Neural progenitor cell (in vitro differentiated cells): ENCODE measurements around the gene MACROD2. TPM values are rescaled to one million over a fixed set of nuclear protein-coding genes. Genes with fewer than 3 reads are reported as not detected.

Experiments used
- DNase-seq: peaks from one replicate; pipeline ENCODE4 v3.0.0-alpha.2; 2016; ENCODE audit warnings: low spot score
- H2AFZ ChIP-seq: fragments of 200-600 bp; sonication (generic); replicated peaks from 2 replicates; pipeline ENCODE4 v1.6.1; 2016; ENCODE audit warnings: antibody characterized with exemption
- H3F3A ChIP-seq: fragments of 200-600 bp; sonication (generic); 2 replicates; pipeline ENCODE4 v1.6.1; 2016; ENCODE audit warnings: antibody characterized with exemption, low read depth
- H3K27ac ChIP-seq: fragments of 200-600 bp; sonication (generic); 2 replicates; pipeline ENCODE4 v1.5.1; 2016; ENCODE audit warnings: mild to moderate bottlenecking
- H3K27me3 ChIP-seq: fragments of 200-600 bp; sonication (generic); 2 replicates; pipeline ENCODE4 v1.6.1; 2016; ENCODE audit warnings: mild to moderate bottlenecking, moderate library complexity
- H3K36me3 ChIP-seq: fragments of 200-600 bp; sonication (generic); 2 replicates; pipeline ENCODE4 v1.5.1; 2016
- H3K4me1 ChIP-seq: fragments of 200-600 bp; sonication (generic); 2 replicates; pipeline ENCODE4 v1.6.1; 2016; ENCODE audit warnings: mixed run types
- H3K4me2 ChIP-seq: fragments of 200-600 bp; sonication (generic); 2 replicates; pipeline ENCODE4 v1.6.1; 2016
- H3K4me3 ChIP-seq: fragments of 200-600 bp; sonication (generic); 2 replicates; pipeline ENCODE4 v1.5.1; 2016
- H3K79me2 ChIP-seq: fragments of 200-600 bp; sonication (generic); 2 replicates; pipeline ENCODE4 v1.6.1; 2016; ENCODE audit warnings: low read depth
- H3K9ac ChIP-seq: fragments of 200-600 bp; sonication (generic); 2 replicates; pipeline ENCODE4 v1.6.1; 2016
- H3K9me3 ChIP-seq: fragments of 200-600 bp; sonication (generic); 2 replicates; pipeline ENCODE4 v1.5.1; 2016; ENCODE audit warnings: low read depth
- H4K20me1 ChIP-seq: fragments of 200-600 bp; sonication (generic); 2 replicates; pipeline ENCODE4 v1.6.1; 2016; ENCODE audit warnings: low read depth
- H3K27ac Mint-ChIP-seq: 3 replicates; pipeline ENCODE4 v1.8.0; 2021; ENCODE audit warnings: mixed read lengths
- H3K27me3 Mint-ChIP-seq: 2 replicates; pipeline ENCODE4 v1.8.0; 2022; ENCODE audit warnings: low read depth, mild to moderate bottlenecking, inconsistent platforms, moderate library complexity, mixed read lengths; ENCODE audit not compliant: insufficient read depth
- H3K36me3 Mint-ChIP-seq: 3 replicates; pipeline ENCODE4 v1.8.0; 2021; ENCODE audit warnings: mixed read lengths
- H3K4me1 Mint-ChIP-seq: 3 replicates; pipeline ENCODE4 v1.8.0; 2021; ENCODE audit warnings: mixed read lengths
- H3K4me3 Mint-ChIP-seq: 3 replicates; pipeline ENCODE4 v1.8.0; 2021; ENCODE audit warnings: mild to moderate bottlenecking, moderate library complexity, mixed read lengths
- H3K9me3 Mint-ChIP-seq: 3 replicates; pipeline ENCODE4 v1.8.0; 2020; ENCODE audit warnings: mixed read lengths
- EZH2 ChIP-seq: fragments of 200-600 bp; sonication (generic); IDR thresholded peaks from 2 replicates; pipeline ENCODE4 v1.6.1; 2017; ENCODE audit warnings: antibody characterized with exemption, mild to moderate bottlenecking, moderate library complexity
- EZH2phosphoT487 ChIP-seq: fragments of 200-600 bp; sonication (generic); IDR thresholded peaks from 2 replicates; pipeline ENCODE4 v1.6.1; 2017; ENCODE audit warnings: antibody characterized with exemption
- total RNA-seq: library from RNA; depleted of rRNA; stranded (reverse); fragments of >200 nt; gene quantifications from 2 replicates; pipeline ENCODE4 v1.2.3, GENCODE V29; 2015; ENCODE audit warnings: low replicate concordance
- TF ChIP-seq, protein P1 (sequence below): fragments of 200-600 bp; sonication (generic); IDR thresholded peaks from 2 replicates; pipeline ENCODE4 v1.5.1; 2017; ENCODE audit warnings: antibody characterized with exemption, mild to moderate bottlenecking

Gene MACROD2
- total RNA-seq, 1 donor from 2014 or later = 11.9 TPM

DNA sequence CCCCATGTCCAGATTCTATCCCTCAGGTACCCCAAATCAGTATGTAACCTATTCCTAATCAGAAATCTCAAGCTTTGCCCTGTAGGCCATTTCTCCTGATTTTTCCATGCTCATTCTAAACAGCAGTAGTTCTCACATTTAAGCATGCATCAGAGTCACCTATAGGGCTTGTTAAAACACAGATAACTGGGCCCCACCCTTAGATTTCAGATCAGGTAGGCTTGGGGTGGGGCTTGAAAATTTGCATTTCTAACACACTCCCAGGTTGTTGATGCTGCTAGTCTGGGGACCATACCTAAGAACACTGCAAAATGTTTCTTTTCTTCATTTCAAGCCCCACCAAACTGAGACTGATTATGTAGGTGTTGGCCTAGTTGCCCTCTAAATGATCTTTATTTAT, 963.3 kb downstream of the MACROD2 start:
- Histone ChIP-seq H3F3A (peaks cover 15% of the 10 kb centered on the region), H3K79me2 (no peaks in the 10 kb centered on the region), H3K36me3 (no peaks in the 10 kb centered on the region), H3K27ac (no peak overlapping the region), H3K4me3 (no peak overlapping the region), H3K4me2 (no peak overlapping the region), H3K27me3 (no peaks in the 10 kb centered on the region), H4K20me1 (no peaks in the 10 kb centered on the region), H2AFZ (no peak overlapping the region), H3K4me1 (peaks cover 29% of the 10 kb centered on the region), H3K9ac (no peak overlapping the region), H3K9me3 (no peaks in the 10 kb centered on the region)
- Mint-ChIP-seq H3K27ac (no peak overlapping the region), H3K9me3 (peaks cover 2% of the 10 kb centered on the region), H3K27me3 (peaks cover 13% of the 10 kb centered on the region), H3K4me1 (peaks cover 23% of the 10 kb centered on the region), H3K36me3 (no peaks in the 10 kb centered on the region), H3K4me3 (no peak overlapping the region)
- TF ChIP-seq, protein P1, sequence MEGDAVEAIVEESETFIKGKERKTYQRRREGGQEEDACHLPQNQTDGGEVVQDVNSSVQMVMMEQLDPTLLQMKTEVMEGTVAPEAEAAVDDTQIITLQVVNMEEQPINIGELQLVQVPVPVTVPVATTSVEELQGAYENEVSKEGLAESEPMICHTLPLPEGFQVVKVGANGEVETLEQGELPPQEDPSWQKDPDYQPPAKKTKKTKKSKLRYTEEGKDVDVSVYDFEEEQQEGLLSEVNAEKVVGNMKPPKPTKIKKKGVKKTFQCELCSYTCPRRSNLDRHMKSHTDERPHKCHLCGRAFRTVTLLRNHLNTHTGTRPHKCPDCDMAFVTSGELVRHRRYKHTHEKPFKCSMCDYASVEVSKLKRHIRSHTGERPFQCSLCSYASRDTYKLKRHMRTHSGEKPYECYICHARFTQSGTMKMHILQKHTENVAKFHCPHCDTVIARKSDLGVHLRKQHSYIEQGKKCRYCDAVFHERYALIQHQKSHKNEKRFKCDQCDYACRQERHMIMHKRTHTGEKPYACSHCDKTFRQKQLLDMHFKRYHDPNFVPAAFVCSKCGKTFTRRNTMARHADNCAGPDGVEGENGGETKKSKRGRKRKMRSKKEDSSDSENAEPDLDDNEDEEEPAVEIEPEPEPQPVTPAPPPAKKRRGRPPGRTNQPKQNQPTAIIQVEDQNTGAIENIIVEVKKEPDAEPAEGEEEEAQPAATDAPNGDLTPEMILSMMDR = no peak
- TF ChIP-seq EZH2phosphoT487 (no peak), EZH2 (no peak)
- DNase-seq = no peak

DNA sequence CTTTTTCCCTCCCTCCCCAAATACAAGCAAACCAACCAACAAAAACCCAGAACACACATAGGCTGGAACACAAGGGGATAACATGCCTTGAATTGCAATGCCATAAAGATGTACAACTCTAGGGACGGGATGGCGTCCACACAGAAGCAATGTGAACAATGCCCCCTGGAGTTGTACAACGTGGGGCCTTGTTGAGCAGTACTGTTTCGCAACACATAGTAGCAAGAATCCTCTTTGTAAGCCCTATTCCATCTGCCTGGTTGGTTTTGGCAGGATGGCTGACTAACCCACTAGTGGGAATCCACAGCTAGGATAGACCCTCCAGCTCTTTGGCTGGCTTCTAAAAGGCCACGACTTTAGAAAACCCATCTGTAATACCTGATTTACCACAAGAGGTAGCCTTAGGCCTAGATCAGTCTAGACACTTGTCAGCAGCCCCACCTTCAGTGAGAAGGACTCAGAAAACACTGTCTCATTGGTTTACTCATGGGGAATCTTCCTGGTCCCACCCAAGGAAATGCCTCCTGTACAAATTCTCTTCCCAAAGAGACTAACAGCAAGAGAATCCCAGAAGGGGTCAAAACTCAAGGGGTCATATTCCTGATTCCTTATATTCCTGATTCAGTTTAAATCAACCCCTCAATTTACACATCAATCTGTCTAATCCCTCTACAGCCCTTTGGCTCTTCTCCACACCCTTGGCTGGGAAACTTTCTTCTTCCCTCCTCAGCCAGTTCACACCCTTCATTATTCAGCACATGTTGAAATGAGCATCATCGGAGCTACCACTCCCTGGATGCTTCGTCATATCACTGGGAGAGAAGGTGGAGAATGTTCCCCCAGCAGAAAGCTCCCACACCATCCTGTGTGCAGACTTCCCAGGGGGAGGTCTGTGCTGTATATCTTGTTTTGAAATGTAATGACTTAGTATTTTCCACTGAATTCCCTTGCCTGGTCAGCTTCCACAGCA, 964.5 kb downstream of the MACROD2 start:
- no peak for DNase-seq
- Histone ChIP-seq H2AFZ (no peak overlapping the region), H3K27me3 (no peaks in the 10 kb centered on the region), H3K4me2 (no peak overlapping the region), H3K4me3 (no peak overlapping the region), H3K79me2 (no peaks in the 10 kb centered on the region), H3F3A (peaks cover 8% of the 10 kb centered on the region), H4K20me1 (no peaks in the 10 kb centered on the region), H3K36me3 (no peaks in the 10 kb centered on the region), H3K4me1 (peaks cover 30% of the 10 kb centered on the region), H3K27ac (no peak overlapping the region), H3K9me3 (no peaks in the 10 kb centered on the region), H3K9ac (no peak overlapping the region)
- TF ChIP-seq EZH2 (no peak), EZH2phosphoT487 (no peak)
- TF ChIP-seq, protein P1 = no peak
- peaks cover 24% of the 10 kb centered on the region for H3K4me1 Mint-ChIP-seq
- H3K4me3 Mint-ChIP-seq = no peak overlapping the region
- peaks cover 2% of the 10 kb centered on the region for H3K9me3 Mint-ChIP-seq
- no peak overlapping the region for H3K27ac Mint-ChIP-seq
- no peaks in the 10 kb centered on the region for H3K36me3 Mint-ChIP-seq
- peaks cover 13% of the 10 kb centered on the region for H3K27me3 Mint-ChIP-seq

DNA sequence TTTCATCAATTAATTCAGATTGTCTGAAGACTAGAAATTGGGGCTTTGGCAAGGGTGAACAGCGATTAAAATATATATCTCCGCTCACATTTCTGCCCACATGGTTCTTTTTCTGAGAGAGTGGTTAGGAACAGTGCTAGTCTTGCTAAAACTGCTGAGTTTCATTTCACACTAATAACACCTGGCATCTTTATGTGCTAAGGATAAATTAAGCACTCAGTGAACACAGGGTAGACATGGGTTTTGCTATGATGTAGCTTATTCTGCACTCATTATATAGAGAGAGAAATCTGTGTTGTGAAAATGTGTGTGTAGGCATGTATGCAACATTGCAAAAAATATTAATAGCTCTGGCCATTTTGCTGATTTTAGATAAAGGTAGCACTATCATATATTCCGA, 965.5 kb downstream of the MACROD2 start:
- H3K36me3 Mint-ChIP-seq = no peaks in the 10 kb centered on the region
- H2AFZ ChIP-seq = no peak overlapping the region
- H3K79me2 ChIP-seq = no peaks in the 10 kb centered on the region
- H3K4me3 ChIP-seq = no peak overlapping the region
- no peak overlapping the region for H3K9ac ChIP-seq
- H3K4me1 ChIP-seq = peaks cover 24% of the 10 kb centered on the region
- H3K27me3 Mint-ChIP-seq = peaks cover 11% of the 10 kb centered on the region
- no peaks in the 10 kb centered on the region for H3K36me3 ChIP-seq
- no peaks in the 10 kb centered on the region for H4K20me1 ChIP-seq
- no peak overlapping the region for H3K27ac ChIP-seq
- no peaks in the 10 kb centered on the region for H3K27me3 ChIP-seq
- H3K9me3 Mint-ChIP-seq = peaks cover 2% of the 10 kb centered on the region
- peaks cover 1% of the 10 kb centered on the region for H3F3A ChIP-seq
- no peaks in the 10 kb centered on the region for H3K9me3 ChIP-seq
- no peak overlapping the region for H3K4me2 ChIP-seq
- H3K4me1 Mint-ChIP-seq = peaks cover 18% of the 10 kb centered on the region
- H3K4me3 Mint-ChIP-seq = no peak overlapping the region
- TF ChIP-seq EZH2phosphoT487 = no peak
- no peak for TF ChIP-seq EZH2
- TF ChIP-seq, protein P1 = no peak
- DNase-seq = no peak
- H3K27ac Mint-ChIP-seq = no peak overlapping the region
